ENCODE measurements around the gene ACACA.

The ACACA gene

GRCh38 chr17:37094391-37094790, 312.2 kb downstream of the ACACA start:
- no peak for DNase-seq (ENCODE audit: low read depth, low spot score)
- in situ Hi-C loops (cut with HindIII; ENCODE audit: low sequenced_read_pairs) = no loop called here
- no peak for TF ChIP-seq CTCF (IDR thresholded peaks at IDR 0.05; ENCODE audit: low read depth, low read length)
- no peak overlapping the region for H3K4me3 ChIP-seq (ENCODE audit: low read depth, low read length)

GRCh38 chr17:37092701-37093100, 313.9 kb downstream of the ACACA start:
- no peak for TF ChIP-seq CTCF (IDR thresholded peaks at IDR 0.05; ENCODE audit: low read depth, low read length)
- in situ Hi-C loops (cut with HindIII; ENCODE audit: low sequenced_read_pairs) = no loop called here
- DNase-seq (ENCODE audit: low read depth, low spot score) = no peak
- no peak overlapping the region for H3K4me3 ChIP-seq (ENCODE audit: low read depth, low read length)

- TF ChIP-seq CTCF (IDR thresholded peaks at IDR 0.05; ENCODE audit: low read depth, low read length) = no peak
- no peak for DNase-seq (ENCODE audit: low read depth, low spot score)
- H3K4me3 ChIP-seq (ENCODE audit: low read depth, low read length) = no peak overlapping the region
- in situ Hi-C loops (cut with HindIII; ENCODE audit: low sequenced_read_pairs) = no loop called here
Measured at GRCh38 chr17:37092071-37092470, 314.6 kb downstream of the ACACA start.

GRCh38 chr17:37090941-37091340, 315.7 kb downstream of the ACACA start:
- no peak for TF ChIP-seq CTCF (IDR thresholded peaks at IDR 0.05; ENCODE audit: low read depth, low read length)
- no peak overlapping the region for H3K4me3 ChIP-seq (ENCODE audit: low read depth, low read length)
- in situ Hi-C loops (cut with HindIII; ENCODE audit: low sequenced_read_pairs) = no loop called here
- DNase-seq (ENCODE audit: low read depth, low spot score) = no peak

- no peak overlapping the region for H3K4me3 ChIP-seq (ENCODE audit: low read depth, low read length)
- in situ Hi-C loops (cut with HindIII; ENCODE audit: low sequenced_read_pairs) = no loop called here
- no peak for TF ChIP-seq CTCF (IDR thresholded peaks at IDR 0.05; ENCODE audit: low read depth, low read length)
- no peak for DNase-seq (ENCODE audit: low read depth, low spot score)
Measured at GRCh38 chr17:37089956-37090355, 316.7 kb downstream of the ACACA start.

- in situ Hi-C loops (cut with HindIII; ENCODE audit: low sequenced_read_pairs) = no loop called here
- no peak for DNase-seq (ENCODE audit: low read depth, low spot score)
- H3K4me3 ChIP-seq (ENCODE audit: low read depth, low read length) = no peak overlapping the region
- no peak for TF ChIP-seq CTCF (IDR thresholded peaks at IDR 0.05; ENCODE audit: low read depth, low read length)
Measured at GRCh38 chr17:37088913-37089312, 317.7 kb downstream of the ACACA start.

- in situ Hi-C loops (cut with HindIII; ENCODE audit: low sequenced_read_pairs) = no loop called here
- H3K4me3 ChIP-seq (ENCODE audit: low read depth, low read length) = no peak overlapping the region
- DNase-seq (ENCODE audit: low read depth, low spot score) = no peak
- no peak for TF ChIP-seq CTCF (IDR thresholded peaks at IDR 0.05; ENCODE audit: low read depth, low read length)
Measured at GRCh38 chr17:37088459-37088858, 318.2 kb downstream of the ACACA start.

All from astrocyte of the spinal cord (primary cell).